Measurements from ENCODE around the gene SUMF2. TPM values are rescaled to one million over a fixed set of nuclear protein-coding genes. Genes with fewer than 3 reads are reported as not detected.
"Not testable (repeated sequence)": the region's sequence is repeated elsewhere in the genome, so short reads cannot be mapped to it uniquely, and the experiment has no call there.

The SUMF2 gene
- 91.1 and 103 TPM in 2 replicates for total RNA-seq

- Mint-ChIP-seq H3K36me3 (ENCODE audit: low read depth) (peaks cover 60% of the 10 kb centered on the region), H3K4me1 (peaks cover 32% of the 10 kb centered on the region), H3K27ac (peak within 1 kb of the TSS; percentile 85), H3K9me3 (no peaks in the 10 kb centered on the region), H3K4me3 (peak within 1 kb of the TSS; percentile 92), H3K27me3 (no peaks in the 10 kb centered on the region)
- ChIA-PET POLR2A (interaction anchor here (0.7 to 2.6 kb wide), 9 partner anchors 10 to 698 kb away, joined by 3 to 57 read pairs (median 12); partner anchors contain the start of genes CCT6A, CHCHD2, LANCL2 and NIPSNAP2), CTCF (interaction anchor here (1.2 to 4.3 kb wide), 3 partner anchors 10 to 57 kb away, joined by 5 to 25 read pairs (median 5); partner anchors contain the start of genes CCT6A and PSPH)
- ATAC-seq (ENCODE audit: low read depth) = peak; percentile 92
- intact Hi-C loops (cut with micrococcal nuclease) = loop anchor here (1.0 to 10.0 kb wide), 7 partner anchors 10 to 530 kb away; partner anchors contain the start of genes CCT6A, CHCHD2, PSPH and ZNF713
- DNase-seq = peak; percentile 91
- TF ChIP-seq, protein P1, sequence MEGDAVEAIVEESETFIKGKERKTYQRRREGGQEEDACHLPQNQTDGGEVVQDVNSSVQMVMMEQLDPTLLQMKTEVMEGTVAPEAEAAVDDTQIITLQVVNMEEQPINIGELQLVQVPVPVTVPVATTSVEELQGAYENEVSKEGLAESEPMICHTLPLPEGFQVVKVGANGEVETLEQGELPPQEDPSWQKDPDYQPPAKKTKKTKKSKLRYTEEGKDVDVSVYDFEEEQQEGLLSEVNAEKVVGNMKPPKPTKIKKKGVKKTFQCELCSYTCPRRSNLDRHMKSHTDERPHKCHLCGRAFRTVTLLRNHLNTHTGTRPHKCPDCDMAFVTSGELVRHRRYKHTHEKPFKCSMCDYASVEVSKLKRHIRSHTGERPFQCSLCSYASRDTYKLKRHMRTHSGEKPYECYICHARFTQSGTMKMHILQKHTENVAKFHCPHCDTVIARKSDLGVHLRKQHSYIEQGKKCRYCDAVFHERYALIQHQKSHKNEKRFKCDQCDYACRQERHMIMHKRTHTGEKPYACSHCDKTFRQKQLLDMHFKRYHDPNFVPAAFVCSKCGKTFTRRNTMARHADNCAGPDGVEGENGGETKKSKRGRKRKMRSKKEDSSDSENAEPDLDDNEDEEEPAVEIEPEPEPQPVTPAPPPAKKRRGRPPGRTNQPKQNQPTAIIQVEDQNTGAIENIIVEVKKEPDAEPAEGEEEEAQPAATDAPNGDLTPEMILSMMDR (IDR thresholded peaks at IDR 0.05) = no peak
These were observed at the start of gene SUMF2 for GRCh38 chr7:56063882-56064625. SUMF2 (plus strand) TSS chr7:56064286; CDS start chr7:56064312, 26 bp downstream.

DNA sequence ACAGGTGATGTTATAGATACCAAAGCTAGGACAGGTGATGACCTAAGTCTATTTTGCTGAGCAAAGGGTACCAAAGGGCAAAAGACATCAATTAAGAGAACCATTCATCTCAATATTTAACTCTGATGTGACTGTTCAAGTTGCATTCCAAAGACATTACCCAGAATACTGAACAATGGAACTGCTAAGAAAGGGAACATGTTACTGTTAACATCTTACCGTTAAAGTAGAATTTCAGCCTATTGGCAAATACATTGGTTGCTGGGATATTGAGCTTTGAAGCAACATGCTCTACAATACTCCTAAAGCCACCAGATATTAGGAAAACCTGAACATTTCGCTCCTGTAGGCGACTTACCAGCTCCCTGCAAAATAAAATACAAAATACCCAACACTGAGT, 47.1 kb upstream of the SUMF2 start:
- ChIA-PET CTCF (interaction anchor here (2.4 kb wide), 1 partner anchor 57 kb away, joined by 6 read pairs; no protein-coding TSS in a partner anchor), POLR2A (interaction anchor here (0.6 kb wide), 1 partner anchor 14 kb away, joined by 3 read pairs; no protein-coding TSS in a partner anchor)
- DNase-seq; H3K27me3 Mint-ChIP-seq; H3K4me1 Mint-ChIP-seq; H3K9me3 Mint-ChIP-seq; H3K27ac Mint-ChIP-seq; H3K4me3 Mint-ChIP-seq; intact Hi-C loops (cut with micrococcal nuclease); ATAC-seq (ENCODE audit: low read depth): not testable (repeated sequence)
- peaks cover 18% of the 10 kb centered on the region for H3K36me3 Mint-ChIP-seq (ENCODE audit: low read depth)

DNA sequence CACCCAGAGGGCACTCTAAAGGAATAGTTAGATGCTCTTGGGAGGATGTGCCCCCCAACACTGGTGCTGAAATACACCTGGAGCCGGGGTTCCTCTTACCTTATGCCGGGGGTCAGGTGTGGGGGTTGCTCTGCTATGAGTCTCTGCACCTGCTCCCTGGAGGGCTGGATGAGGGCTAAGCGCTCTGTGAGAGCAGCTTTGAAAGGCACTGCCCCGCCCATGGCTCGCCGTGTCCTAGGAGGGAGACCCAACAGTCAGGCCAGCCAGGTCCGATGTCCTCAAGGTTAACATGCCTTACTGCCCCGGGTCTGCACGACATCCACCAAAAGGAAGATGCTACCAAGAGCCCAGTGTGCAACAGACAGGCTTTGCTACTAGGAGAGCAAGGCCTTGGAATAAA, 44.6 kb upstream of the SUMF2 start:
- ATAC-seq (ENCODE audit: low read depth) = no peak
- no peak for DNase-seq
- TF ChIP-seq, protein P1 (IDR thresholded peaks at IDR 0.05) = no peak
- ChIA-PET POLR2A (no interaction called here), CTCF (interaction anchor here (2.4 kb wide), 1 partner anchor 55 kb away, joined by 6 read pairs; no protein-coding TSS in a partner anchor)
- Mint-ChIP-seq H3K4me1 (no peaks in the 10 kb centered on the region), H3K9me3 (no peaks in the 10 kb centered on the region), H3K27me3 (no peaks in the 10 kb centered on the region), H3K27ac (no peak overlapping the region), H3K4me3 (no peak overlapping the region), H3K36me3 (ENCODE audit: low read depth) (peaks cover 11% of the 10 kb centered on the region)
- intact Hi-C loops (cut with micrococcal nuclease) = no loop called here

DNA sequence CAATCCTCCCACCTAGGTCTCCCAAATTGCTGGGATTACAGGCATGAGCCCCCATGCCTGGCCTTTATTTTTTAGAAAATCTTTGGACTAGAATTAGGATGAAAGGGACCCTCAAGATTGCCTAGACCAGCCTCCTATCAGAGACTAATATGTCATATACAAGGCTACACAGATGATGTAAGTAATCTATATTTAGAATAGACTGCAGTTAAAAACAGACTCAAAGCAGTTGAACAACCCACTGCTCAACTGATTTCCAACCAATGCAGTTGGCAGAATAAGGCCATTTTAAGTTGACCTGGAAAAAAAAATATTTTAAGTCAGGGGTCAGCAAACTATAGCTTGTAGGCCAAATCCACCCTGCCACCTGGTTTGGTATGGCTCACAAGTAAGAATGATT, 40.6 kb upstream of the SUMF2 start:
- CTCF ChIA-PET = no interaction called here
- intact Hi-C loops (cut with micrococcal nuclease) = no loop called here

DNA sequence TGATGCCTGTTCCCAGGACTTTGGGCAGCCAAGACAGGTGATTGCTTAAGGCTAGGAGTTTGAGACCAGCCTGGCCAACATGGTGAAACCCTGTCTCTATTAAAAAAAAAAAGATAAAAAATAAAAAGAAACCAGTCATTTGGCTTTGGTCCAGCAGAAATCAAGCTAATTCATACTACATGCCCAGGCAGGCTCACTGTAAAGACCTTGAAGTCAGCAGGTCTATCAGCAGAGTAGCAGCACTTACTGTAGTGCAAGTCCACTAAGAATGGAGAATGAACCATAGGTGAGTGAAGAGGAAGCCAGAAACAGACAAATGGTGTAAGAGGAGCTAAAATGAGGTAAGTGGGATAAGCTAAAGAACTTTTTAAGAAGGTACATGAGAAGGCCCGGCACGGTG, 37.5 kb upstream of the SUMF2 start:
- ChIA-PET CTCF (no interaction called here), POLR2A (no interaction called here)
- DNase-seq (no peak), ATAC-seq (ENCODE audit: low read depth) (no peak)
- Mint-ChIP-seq H3K4me3 (no peak overlapping the region), H3K9me3 (no peaks in the 10 kb centered on the region), H3K36me3 (ENCODE audit: low read depth) (peaks cover 2% of the 10 kb centered on the region), H3K27me3 (no peaks in the 10 kb centered on the region), H3K27ac (no peak overlapping the region), H3K4me1 (no peaks in the 10 kb centered on the region)
- intact Hi-C loops (cut with micrococcal nuclease) = no loop called here
- TF ChIP-seq, protein P1 (IDR thresholded peaks at IDR 0.05) = no peak

More for the DNA sequence above, 40.6 kb upstream of the SUMF2 start:
- DNase-seq (no peak), ATAC-seq (ENCODE audit: low read depth) (no peak)
- Mint-ChIP-seq H3K27me3 (no peaks in the 10 kb centered on the region), H3K4me1 (no peaks in the 10 kb centered on the region), H3K27ac (no peak overlapping the region), H3K4me3 (no peak overlapping the region), H3K36me3 (ENCODE audit: low read depth) (peaks cover 11% of the 10 kb centered on the region), H3K9me3 (no peaks in the 10 kb centered on the region)
- POLR2A ChIA-PET = no interaction called here
- TF ChIP-seq, protein P1 (IDR thresholded peaks at IDR 0.05) = no peak
